SU-DHL-6 (cell line): ENCODE measurements around the gene ARHGAP5.

Source experiments
- H2AFZ ChIP-seq: fragments of 200-600 bp; sonication (generic); 2 replicates; pipeline ENCODE4 v1.6.1; 2014; ENCODE audit warnings: low read depth, mild to moderate bottlenecking, moderate library complexity, mixed read lengths, antibody characterized with exemption, low read length; ENCODE audit not compliant: severe bottlenecking
- H3F3A ChIP-seq: fragments of 200-600 bp; shearing (Covaris generic); 2 replicates; pipeline ENCODE4 v1.6.0; 2016; ENCODE audit warnings: antibody characterized with exemption, mild to moderate bottlenecking; ENCODE audit not compliant: insufficient read depth
- H3K27ac ChIP-seq: fragments of 200-600 bp; sonication (generic); 2 replicates; pipeline ENCODE4 v1.5.1; 2016; ENCODE audit warnings: low read depth, mild to moderate bottlenecking, low read length, moderate library complexity, mixed read lengths
- H3K27me3 ChIP-seq: fragments of 200-600 bp; sonication (generic), shearing (Covaris generic); 2 replicates; pipeline ENCODE4 v1.6.0; 2014; ENCODE audit warnings: mild to moderate bottlenecking, low read length
- H3K36me3 ChIP-seq: fragments of 200-600 bp; sonication (generic); 2 replicates; pipeline ENCODE4 v1.6.1; 2014; ENCODE audit warnings: mild to moderate bottlenecking, low read length, mixed read lengths
- H3K4me2 ChIP-seq: fragments of 300-600, 200-600 bp; shearing (Covaris generic), sonication (generic); 2 replicates; pipeline ENCODE4 v1.6.0; 2014; ENCODE audit warnings: low read length, low read depth, mild to moderate bottlenecking; ENCODE audit not compliant: poor library complexity, severe bottlenecking
- H3K4me3 ChIP-seq: fragments of 200-600 bp; sonication (generic); 2 replicates; pipeline ENCODE4 v1.5.1; 2014; ENCODE audit warnings: antibody characterized with exemption, low read length, mild to moderate bottlenecking, mixed read lengths; ENCODE audit not compliant: insufficient read depth, poor library complexity, severe bottlenecking
- H3K79me2 ChIP-seq: fragments of 200-600 bp; sonication (generic); 2 replicates; pipeline ENCODE4 v1.6.1; 2014; ENCODE audit warnings: mild to moderate bottlenecking, low read length, moderate library complexity; ENCODE audit not compliant: insufficient read depth
- H3K9ac ChIP-seq: fragments of 200-600 bp; sonication (generic); 2 replicates; pipeline ENCODE4 v1.7.0; 2014; ENCODE audit warnings: mild to moderate bottlenecking, low read length
- H3K9me2 ChIP-seq: fragments of 200-600 bp; sonication (generic); replicated peaks from 2 replicates; pipeline ENCODE4 v1.6.1; 2014; ENCODE audit warnings: low read length; ENCODE audit not compliant: insufficient read depth
- H3K9me3 ChIP-seq: fragments of 200-600 bp; sonication (generic); 2 replicates; pipeline ENCODE4 v1.6.1; 2014; ENCODE audit warnings: low read length, mixed read lengths; ENCODE audit not compliant: insufficient read depth
- H4K20me1 ChIP-seq: fragments of 200-600 bp; sonication (generic); 2 replicates; pipeline ENCODE4 v1.6.1; 2014; ENCODE audit warnings: low read depth, mild to moderate bottlenecking, antibody characterized with exemption, low read length, moderate library complexity, mixed read lengths
- CTCF ChIP-seq: fragments of 200-600 bp; sonication (generic); IDR thresholded peaks from one replicate; pipeline ENCODE4 v1.5.1; 2017; ENCODE audit warnings: antibody characterized with exemption, mild to moderate bottlenecking, low read length, moderate library complexity; ENCODE audit not compliant: insufficient read depth, poor library complexity, severe bottlenecking
- EZH2phosphoT487 ChIP-seq: fragments of 200-600 bp; sonication (generic), shearing (Covaris generic); conservative IDR thresholded peaks from 2 replicates; pipeline ENCODE4 v1.6.1; 2018; ENCODE audit warnings: mild to moderate bottlenecking, antibody characterized with exemption, low read length, moderate library complexity, mixed read lengths

Gene ARHGAP5

GRCh38 chr14:32038876-32039275 is 38.2 kb upstream of the ARHGAP5 start:
- Histone ChIP-seq H3F3A (no peaks in the 10 kb centered on the region), H3K9ac (no peak overlapping the region), H3K9me2 (no peaks in the 10 kb centered on the region), H3K9me3 (no peaks in the 10 kb centered on the region), H3K79me2 (no peaks in the 10 kb centered on the region), H3K4me3 (no peak overlapping the region), H3K27me3 (no peaks in the 10 kb centered on the region), H2AFZ (no peak overlapping the region), H3K36me3 (no peaks in the 10 kb centered on the region), H4K20me1 (no peaks in the 10 kb centered on the region), H3K4me2 (no peak overlapping the region), H3K27ac (no peak overlapping the region)
- TF ChIP-seq CTCF (no peak), EZH2phosphoT487 (no peak)

DNA sequence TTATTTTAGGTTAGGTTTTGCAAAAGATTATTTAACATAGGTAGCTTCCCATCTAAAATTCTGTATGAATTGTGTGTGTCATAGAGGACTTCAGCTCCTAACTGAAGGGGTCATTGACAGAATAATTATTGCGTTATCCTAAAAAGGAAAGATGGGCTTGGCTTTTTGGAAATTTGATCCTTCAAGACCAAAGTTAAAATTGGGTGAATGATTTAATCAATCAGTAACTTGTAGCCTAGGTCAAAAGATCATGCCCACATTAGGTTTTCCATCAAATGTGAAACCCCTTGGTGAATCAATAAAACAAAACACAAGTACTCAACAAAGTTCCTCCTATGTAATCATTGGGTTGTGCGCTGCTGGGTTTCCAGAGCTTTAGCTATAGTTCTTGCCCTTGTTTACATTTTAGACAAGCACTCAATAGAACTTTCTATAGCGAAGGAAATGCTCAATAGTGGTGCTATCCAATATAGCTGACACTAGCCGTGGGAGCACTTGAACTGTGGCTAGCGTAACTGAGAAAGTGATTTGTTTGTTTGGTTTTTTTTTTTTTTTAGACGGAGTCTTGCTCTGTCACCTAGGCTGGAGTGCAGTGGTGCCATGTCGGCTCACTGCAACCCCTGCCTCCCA is 37.6 kb upstream of the ARHGAP5 start:
- no peaks in the 10 kb centered on the region for H3K9me2 ChIP-seq
- no peak overlapping the region for H3K4me3 ChIP-seq
- no peaks in the 10 kb centered on the region for H3K9me3 ChIP-seq
- no peaks in the 10 kb centered on the region for H3K36me3 ChIP-seq
- no peak overlapping the region for H3K9ac ChIP-seq
- H4K20me1 ChIP-seq: no peaks in the 10 kb centered on the region
- no peak overlapping the region for H3K27ac ChIP-seq
- no peaks in the 10 kb centered on the region for H3K27me3 ChIP-seq
- no peaks in the 10 kb centered on the region for H3K79me2 ChIP-seq
- no peak overlapping the region for H3K4me2 ChIP-seq
- no peaks in the 10 kb centered on the region for H3F3A ChIP-seq
- TF ChIP-seq EZH2phosphoT487: no peak
- no peak for TF ChIP-seq CTCF
- H2AFZ ChIP-seq: no peak overlapping the region

DNA sequence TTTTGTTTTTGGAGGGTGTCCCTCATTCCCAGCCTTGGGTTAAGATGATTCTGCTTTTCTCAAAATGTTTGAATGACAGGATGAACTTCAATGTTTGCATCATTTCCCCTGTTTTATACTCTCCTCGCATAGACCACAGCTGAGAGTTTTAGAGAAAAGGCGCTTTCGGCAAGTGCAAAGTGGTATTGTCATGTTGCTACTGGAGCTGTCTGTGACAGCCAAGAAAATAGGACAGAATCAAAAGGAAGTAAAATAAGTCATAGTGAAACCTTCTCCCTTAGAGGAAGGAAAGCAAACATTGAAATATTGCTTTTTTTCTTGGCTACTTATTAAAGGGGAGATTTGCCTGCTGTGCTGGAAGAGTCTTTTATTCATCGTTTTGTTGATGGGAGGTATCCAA is 33.5 kb upstream of the ARHGAP5 start:
- Histone ChIP-seq H3F3A (no peaks in the 10 kb centered on the region), H3K9me2 (no peaks in the 10 kb centered on the region), H4K20me1 (no peaks in the 10 kb centered on the region), H3K9me3 (no peaks in the 10 kb centered on the region), H3K9ac (no peak overlapping the region), H3K4me3 (no peak overlapping the region), H3K79me2 (no peaks in the 10 kb centered on the region), H3K27me3 (no peaks in the 10 kb centered on the region), H3K36me3 (no peaks in the 10 kb centered on the region), H3K27ac (no peak overlapping the region), H3K4me2 (no peak overlapping the region), H2AFZ (no peak overlapping the region)
- no peak for TF ChIP-seq CTCF
- TF ChIP-seq EZH2phosphoT487: no peak

GRCh38 chr14:32044454-32044853 is 32.6 kb upstream of the ARHGAP5 start:
- no peak overlapping the region for H3K4me3 ChIP-seq
- no peak overlapping the region for H3K4me2 ChIP-seq
- no peak for TF ChIP-seq EZH2phosphoT487
- TF ChIP-seq CTCF: no peak
- no peaks in the 10 kb centered on the region for H3F3A ChIP-seq
- no peak overlapping the region for H3K9ac ChIP-seq
- no peaks in the 10 kb centered on the region for H4K20me1 ChIP-seq
- H3K9me3 ChIP-seq: no peaks in the 10 kb centered on the region
- no peaks in the 10 kb centered on the region for H3K9me2 ChIP-seq
- no peaks in the 10 kb centered on the region for H3K79me2 ChIP-seq
- no peak overlapping the region for H2AFZ ChIP-seq
- no peaks in the 10 kb centered on the region for H3K27me3 ChIP-seq
- H3K27ac ChIP-seq: no peak overlapping the region
- no peaks in the 10 kb centered on the region for H3K36me3 ChIP-seq
